Sciatic nerve (tissue), 2 donors: ENCODE measurements around the gene SNX27. TPM values are rescaled to one million over a fixed set of nuclear protein-coding genes. Genes with fewer than 3 reads are reported as not detected.
"Not testable (repeated sequence)": the region's sequence is repeated elsewhere in the genome, so short reads cannot be mapped to it uniquely, and the experiment has no call there.

Source experiments
- ATAC-seq: fragments of 200-7000 bp; cut with Tn5 transposase; one replicate; pipeline ENCODE4 v1.9.1; 2020; ENCODE audit warnings: mild to moderate bottlenecking, moderate library complexity
- DNase-seq: peaks from one replicate; pipeline ENCODE4 v3.0.0-alpha.2; 2020; ENCODE audit warnings: low spot score
- intact Hi-C: fragments of 100-400 bp; cut with DNase I; formaldehyde crosslinking; loops from one replicate; pipeline ENCODE4 v1.14.2; 2022
- total RNA-seq: library from RNA; stranded (reverse); fragmentation: NEBNext Ultra II Directional; extraction: Animal tissue kit (Norgen Biotek cat#: 25700); gene quantifications from one replicate; pipeline ENCODE4 v1.2.1, GENCODE V29; 2021
- donor health status: DM: no; HTN: no; CAD: no.
- donor health status: DM: no; HTN: no; CAD: no.

Gene SNX27
- total RNA-seq, 1 donor from 2014 or later, result 60.4 TPM

GRCh38 chr1:151733995-151734394, 122.1 kb downstream of the SNX27 start:
- intact Hi-C loops, result loop anchor here (10.0 kb wide), 2 partner anchors 139 to 209 kb away; no protein-coding TSS in a partner anchor

GRCh38 chr1:151737026-151737425, 125.2 kb downstream of the SNX27 start:
- ATAC-seq, result no peak
- DNase-seq, result no peak
- intact Hi-C loops, result loop anchor here (10.0 kb wide), 2 partner anchors 142 to 212 kb away; no protein-coding TSS in a partner anchor

More at GRCh38 chr1:151733995-151734394, 122.1 kb downstream of the SNX27 start:
- ATAC-seq, DNase-seq: not testable (repeated sequence)

- no peak for DNase-seq
- intact Hi-C loops, result loop anchor here (10.0 kb wide), 2 partner anchors 143 to 213 kb away; no protein-coding TSS in a partner anchor
- ATAC-seq, result no peak
These were observed 125.6 kb downstream of the SNX27 start for GRCh38 chr1:151737479-151737878.

- DNase-seq, result no peak
- ATAC-seq, result no peak
- intact Hi-C loops, result loop anchor here (10.0 kb wide), 2 partner anchors 145 to 215 kb away; no protein-coding TSS in a partner anchor
These were observed 127.9 kb downstream of the SNX27 start for GRCh38 chr1:151739590-151740355.

- no peak for ATAC-seq
- intact Hi-C loops, result no loop called here
- DNase-seq, result no peak
These were observed 129.7 kb downstream of the SNX27 start for GRCh38 chr1:151741516-151741915.

Other genes starting within 250 kb of the SNX27 start
- gene SELENBP1, start 239.3 kb upstream of the SNX27 start, total RNA-seq, result 71.9 TPM
- 160 TPM for gene PSMB4, start 212.5 kb upstream of the SNX27 start, total RNA-seq
- gene POGZ, start 152.6 kb upstream of the SNX27 start, total RNA-seq, result 165 TPM
- gene CGN, start 100.7 kb upstream of the SNX27 start, total RNA-seq, result 2.0 TPM
- 3.2 TPM for gene TUFT1, start 71.7 kb upstream of the SNX27 start, total RNA-seq
- gene CELF3, start 104.8 kb downstream of the SNX27 start, total RNA-seq, result 0.36 TPM
- gene RIIAD1, start 109.5 kb downstream of the SNX27 start, total RNA-seq, result 1.1 TPM
- gene MRPL9, start 151.4 kb downstream of the SNX27 start, total RNA-seq, result 44.4 TPM
- gene TDRKH, start 178.4 kb downstream of the SNX27 start, total RNA-seq, result 13.2 TPM
- not detected for gene LINGO4, start 193.4 kb downstream of the SNX27 start, total RNA-seq
- gene RORC, start 219.8 kb downstream of the SNX27 start, total RNA-seq, result 0.45 TPM
- 0.45 TPM for gene C2CD4D, start 227.8 kb downstream of the SNX27 start, total RNA-seq
- not detected for gene THEM5, start 241.7 kb downstream of the SNX27 start, total RNA-seq